KG1 (cell line): ENCODE measurements around the gene FADS1.

Source experiments
- DNase-seq: peaks from one replicate; lab custom pipeline; 2025; lab: John Stamatoyannopoulos, UW

The FADS1 gene

DNA sequence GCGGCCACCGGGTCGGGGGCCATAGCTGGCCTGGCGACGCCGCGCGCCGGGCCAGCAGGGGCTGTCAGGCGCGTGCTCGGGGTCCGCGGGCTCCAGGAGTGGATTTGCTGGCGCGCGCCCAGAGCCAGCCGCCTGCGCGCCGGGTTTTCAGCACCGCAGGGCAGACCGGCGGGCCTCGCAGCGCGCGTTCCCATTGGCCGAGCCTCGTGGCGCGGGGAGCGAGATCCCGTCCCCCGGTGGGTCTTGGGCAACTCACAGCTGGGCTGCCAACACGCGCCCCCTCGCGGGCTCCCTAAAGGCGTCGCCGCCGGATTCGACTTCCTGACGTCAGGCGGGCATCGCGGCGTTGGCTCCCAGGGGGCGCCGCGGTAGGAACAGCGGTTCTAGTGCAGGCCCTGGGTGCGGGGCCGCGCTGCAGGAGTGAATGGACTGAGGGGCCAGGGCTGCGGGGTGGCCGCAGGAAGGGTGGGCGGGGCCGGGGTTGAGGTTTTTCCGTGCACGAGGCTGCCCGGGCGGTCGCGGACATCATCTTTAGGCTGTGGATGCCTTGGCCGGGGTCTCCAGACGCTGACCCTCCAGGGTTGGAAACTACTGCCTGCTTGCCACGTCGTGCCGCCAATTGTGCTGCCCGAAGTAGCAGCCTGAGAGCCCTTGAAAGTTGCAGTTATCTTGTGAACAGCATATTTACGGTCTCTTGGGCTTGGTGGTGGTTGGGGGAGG, at the start of gene FADS1:
Gene FADS1 (minus strand): TSS at position 268 of the 720 bp plus-strand sequence. CDS start 74 bp downstream, at position 194.
- peak; percentile 98 for DNase-seq

GRCh38 chr11:61866231-61866957, 49.6 kb upstream of the FADS1 start:
- DNase-seq: no peak

- DNase-seq: no peak
These were observed 48.3 kb upstream of the FADS1 start for GRCh38 chr11:61864814-61865775.

DNA sequence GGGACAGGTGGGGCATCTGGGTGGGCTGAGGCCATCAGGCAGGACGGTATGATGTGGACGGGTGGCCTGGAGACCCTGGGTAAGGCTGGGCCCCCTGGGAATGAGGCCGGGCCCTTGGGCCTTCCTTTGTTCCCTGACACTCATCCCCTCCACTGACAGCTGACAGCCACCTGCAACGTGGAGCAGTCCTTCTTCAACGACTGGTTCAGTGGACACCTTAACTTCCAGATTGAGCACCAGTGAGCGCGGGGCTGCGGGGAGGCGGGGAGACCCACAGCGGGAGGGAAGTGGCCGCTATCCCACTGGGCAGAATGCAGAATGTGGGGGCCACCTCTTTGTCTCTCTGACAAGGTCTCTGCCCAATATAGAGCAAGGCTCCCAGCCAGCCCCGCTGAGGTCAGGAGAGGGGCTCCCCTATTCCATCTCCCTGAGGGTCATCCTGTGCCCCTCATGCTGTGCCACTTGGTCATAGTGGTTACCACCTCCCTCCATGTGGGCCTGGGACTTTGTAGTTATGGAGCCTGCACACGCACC, 46.8 kb upstream of the FADS1 start:
- no peak for DNase-seq

DNA sequence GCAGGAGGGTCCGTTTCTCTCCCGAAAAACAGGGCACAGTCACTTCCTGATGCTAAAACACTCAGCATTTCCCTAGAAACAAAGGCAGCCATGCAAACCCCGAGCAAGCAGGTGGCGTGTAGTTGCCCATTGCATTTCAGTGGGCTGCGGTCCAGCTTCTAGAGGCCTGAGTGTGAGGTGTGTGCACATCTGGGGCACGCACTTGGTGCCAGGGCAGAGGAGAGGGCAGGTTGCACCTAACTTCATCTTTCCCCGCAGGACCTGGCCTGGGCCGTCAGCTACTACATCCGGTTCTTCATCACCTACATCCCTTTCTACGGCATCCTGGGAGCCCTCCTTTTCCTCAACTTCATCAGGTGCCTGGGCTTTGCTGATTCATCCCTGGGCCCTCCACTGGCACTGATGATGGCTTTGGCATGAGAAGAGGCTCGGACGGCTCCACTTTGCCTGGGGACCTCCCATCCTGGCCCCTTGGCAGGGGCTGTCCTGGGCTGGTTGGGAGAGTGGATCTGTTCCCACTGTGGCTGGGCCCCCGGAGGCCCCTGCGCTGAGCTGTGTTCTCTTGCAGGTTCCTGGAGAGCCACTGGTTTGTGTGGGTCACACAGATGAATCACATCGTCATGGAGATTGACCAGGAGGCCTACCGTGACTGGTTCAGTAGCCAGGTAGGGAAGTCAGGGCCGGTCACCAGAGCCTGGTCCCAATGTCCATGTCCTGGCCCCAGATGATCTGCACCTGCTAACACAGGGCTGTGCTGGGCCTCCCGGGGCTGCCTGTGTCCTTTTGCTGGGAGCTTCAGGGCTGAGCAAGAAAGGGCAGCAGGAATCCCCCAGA, 46.1 kb upstream of the FADS1 start:
- no peak for DNase-seq

- DNase-seq: no peak
These were observed 44.8 kb upstream of the FADS1 start for GRCh38 chr11:61861634-61862033.

GRCh38 chr11:61860054-61860903, 43.5 kb upstream of the FADS1 start:
- DNase-seq: no peak

- DNase-seq: no peak
These were observed 39.3 kb upstream of the FADS1 start for GRCh38 chr11:61855939-61856680.

GRCh38 chr11:61854966-61855714, 38.3 kb upstream of the FADS1 start:
- no peak for DNase-seq

- DNase-seq: no peak
These were observed 37.5 kb upstream of the FADS1 start for GRCh38 chr11:61854206-61854895.

GRCh38 chr11:61853698-61854169, 36.9 kb upstream of the FADS1 start:
- DNase-seq: no peak

GRCh38 chr11:61851900-61852295, 35.1 kb upstream of the FADS1 start:
- DNase-seq: no peak

- DNase-seq: no peak
These were observed 34.5 kb upstream of the FADS1 start for GRCh38 chr11:61851113-61851899.

GRCh38 chr11:61850687-61851086, 33.9 kb upstream of the FADS1 start:
- no peak for DNase-seq

DNA sequence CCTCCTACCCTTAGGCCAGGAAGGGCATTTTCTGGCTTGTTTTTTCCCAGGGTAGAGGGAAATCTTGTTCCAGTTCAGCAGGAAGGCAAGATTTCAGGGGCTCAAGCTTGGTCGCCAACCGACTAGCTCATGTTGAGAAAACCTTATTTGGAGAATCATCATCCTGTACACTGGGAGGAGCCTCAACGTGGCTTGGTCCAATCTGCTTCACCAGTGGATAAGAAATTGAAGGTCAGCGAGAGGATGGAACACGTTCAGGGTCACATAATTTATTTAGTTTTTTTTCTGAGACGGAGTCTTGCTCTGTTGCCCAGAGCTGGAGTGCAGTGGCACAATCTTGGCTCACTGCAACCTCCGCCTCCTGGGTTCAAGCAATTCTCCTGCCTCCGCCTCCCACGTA, 31.8 kb upstream of the FADS1 start:
- DNase-seq: no peak

- no peak for DNase-seq
These were observed 31.2 kb upstream of the FADS1 start for GRCh38 chr11:61847914-61848581.
